Measurements from ENCODE around the gene PLCH2.

DNA sequence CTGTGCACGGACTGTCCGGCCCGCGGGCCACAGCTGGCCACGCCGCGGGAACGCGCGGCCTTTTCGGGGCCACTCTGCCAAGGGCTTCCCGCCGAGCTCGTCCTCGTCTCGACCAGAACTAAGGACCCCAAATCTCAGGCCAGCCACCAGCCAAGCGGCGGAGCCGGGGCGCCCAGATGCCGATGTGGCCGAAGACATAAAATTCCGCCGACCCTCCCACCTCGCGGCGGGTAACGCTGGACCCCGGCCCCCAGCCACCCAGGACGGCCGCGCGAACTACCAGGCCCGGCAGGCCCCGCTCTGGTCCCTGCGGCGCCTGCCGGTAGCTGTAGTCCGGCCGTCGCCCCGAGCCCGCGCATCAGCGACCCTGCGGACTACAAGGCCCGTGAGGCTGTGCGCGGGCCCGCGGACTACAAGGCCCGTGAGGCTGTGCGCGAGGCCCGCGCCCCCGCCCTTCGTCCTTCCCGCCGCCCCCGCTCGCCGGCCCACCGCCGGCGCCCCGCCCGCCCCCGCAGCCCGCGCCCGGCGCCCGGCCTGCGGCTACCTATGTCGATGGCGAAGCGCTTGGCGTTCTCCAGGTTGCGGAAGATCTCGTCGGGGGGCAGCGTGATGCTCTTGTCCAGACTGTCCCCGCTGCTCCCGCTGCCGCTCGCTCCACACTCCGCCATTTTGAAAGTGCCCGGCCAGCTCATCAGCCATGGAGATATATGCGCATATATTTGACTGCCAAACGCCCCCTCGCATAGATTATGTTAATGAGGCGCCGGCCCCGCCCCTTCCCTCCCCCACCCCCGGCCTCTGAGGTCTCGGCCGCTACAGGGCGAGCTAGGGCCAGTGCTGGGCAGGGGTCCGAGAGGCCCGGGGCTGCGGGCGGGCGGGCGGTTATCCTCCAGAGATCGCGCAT lies 50.1 kb downstream of the PLCH2 start, which contains the start of gene PANK4:
- TF ChIP-seq, protein P1, sequence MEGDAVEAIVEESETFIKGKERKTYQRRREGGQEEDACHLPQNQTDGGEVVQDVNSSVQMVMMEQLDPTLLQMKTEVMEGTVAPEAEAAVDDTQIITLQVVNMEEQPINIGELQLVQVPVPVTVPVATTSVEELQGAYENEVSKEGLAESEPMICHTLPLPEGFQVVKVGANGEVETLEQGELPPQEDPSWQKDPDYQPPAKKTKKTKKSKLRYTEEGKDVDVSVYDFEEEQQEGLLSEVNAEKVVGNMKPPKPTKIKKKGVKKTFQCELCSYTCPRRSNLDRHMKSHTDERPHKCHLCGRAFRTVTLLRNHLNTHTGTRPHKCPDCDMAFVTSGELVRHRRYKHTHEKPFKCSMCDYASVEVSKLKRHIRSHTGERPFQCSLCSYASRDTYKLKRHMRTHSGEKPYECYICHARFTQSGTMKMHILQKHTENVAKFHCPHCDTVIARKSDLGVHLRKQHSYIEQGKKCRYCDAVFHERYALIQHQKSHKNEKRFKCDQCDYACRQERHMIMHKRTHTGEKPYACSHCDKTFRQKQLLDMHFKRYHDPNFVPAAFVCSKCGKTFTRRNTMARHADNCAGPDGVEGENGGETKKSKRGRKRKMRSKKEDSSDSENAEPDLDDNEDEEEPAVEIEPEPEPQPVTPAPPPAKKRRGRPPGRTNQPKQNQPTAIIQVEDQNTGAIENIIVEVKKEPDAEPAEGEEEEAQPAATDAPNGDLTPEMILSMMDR (conservative IDR thresholded peaks at IDR 0.05; ENCODE audit: low read depth, low read length): no peak
- TF ChIP-seq EZH2 (IDR thresholded peaks at IDR 0.05; ENCODE audit: borderline replicate concordance, low read depth, low read length, poor library complexity, severe bottlenecking): no peak

Measured in A673 (cell line).